H9 (cell line): ENCODE data around the gene CLIC3. TPM values are rescaled to one million over a fixed set of nuclear protein-coding genes. Genes with fewer than 3 reads are reported as not detected.

Experiments used
- DNase-seq: peaks from one replicate; pipeline ENCODE4 v3.0.0-alpha.2; 2017
- H2AFZ ChIP-seq: one replicate; pipeline ENCODE4 v1.6.1; 2013; ENCODE audit warnings: mild to moderate bottlenecking, low read length, control low read depth, moderate library complexity
- H2AK5ac ChIP-seq: 2 replicates; pipeline ENCODE4 v1.6.1; 2013; ENCODE audit warnings: low read length, control low read depth, mixed read lengths; ENCODE audit not compliant: insufficient read length
- H2BK120ac ChIP-seq: one replicate; pipeline ENCODE4 v1.6.1; 2013; ENCODE audit warnings: low read depth, mild to moderate bottlenecking, low read length, control low read depth, inconsistent platforms; ENCODE audit not compliant: poor library complexity, severe bottlenecking
- H2BK12ac ChIP-seq: 2 replicates; pipeline ENCODE4 v1.6.1; 2013; ENCODE audit warnings: low read length, control low read depth, mixed read lengths, low read depth; ENCODE audit not compliant: insufficient read length
- H2BK15ac ChIP-seq: 2 replicates; pipeline ENCODE4 v1.6.1; 2013; ENCODE audit warnings: low read depth, low read length, control low read depth
- H2BK20ac ChIP-seq: one replicate; pipeline ENCODE4 v1.6.1; 2013; ENCODE audit warnings: low read depth, mild to moderate bottlenecking, low read length, control low read depth, inconsistent platforms; ENCODE audit not compliant: poor library complexity, severe bottlenecking
- H2BK5ac ChIP-seq: 2 replicates; pipeline ENCODE4 v1.6.1; 2013; ENCODE audit warnings: low read length, control low read depth, mixed read lengths; ENCODE audit not compliant: insufficient read length
- H3K14ac ChIP-seq: 2 replicates; pipeline ENCODE4 v1.6.1; 2013; ENCODE audit warnings: low read length, control low read depth; ENCODE audit not compliant: insufficient read depth
- H3K18ac ChIP-seq: 2 replicates; pipeline ENCODE4 v1.6.1; 2013; ENCODE audit warnings: low read depth, mild to moderate bottlenecking, mixed read lengths, low read length, control low read depth; ENCODE audit not compliant: insufficient read length
- H3K23ac ChIP-seq: 2 replicates; pipeline ENCODE4 v1.6.1; 2013; ENCODE audit warnings: low read length, control low read depth, mixed read lengths, low read depth; ENCODE audit not compliant: insufficient read length
- H3K23me2 ChIP-seq: 2 replicates; pipeline ENCODE4 v1.6.1; 2013; ENCODE audit warnings: low read depth, mild to moderate bottlenecking, mixed read lengths, low read length, control low read depth; ENCODE audit not compliant: insufficient read length, poor library complexity, severe bottlenecking
- H3K27ac ChIP-seq: 2 replicates; pipeline ENCODE4 v1.5.1; 2013; ENCODE audit warnings: low read length, control low read depth, mixed read lengths, low read depth; ENCODE audit not compliant: insufficient read length
- H3K27me3 ChIP-seq: 2 replicates; pipeline ENCODE4 v1.6.1; 2013; ENCODE audit warnings: low read length, control low read depth, inconsistent platforms; ENCODE audit not compliant: insufficient read depth
- H3K4ac ChIP-seq: 2 replicates; pipeline ENCODE4 v1.6.1; 2013; ENCODE audit warnings: low read depth, mild to moderate bottlenecking, control low read depth, inconsistent platforms, low read length, moderate library complexity
- H3K4me1 ChIP-seq: 2 replicates; pipeline ENCODE4 v1.6.1; 2013; ENCODE audit warnings: low read length, control low read depth, inconsistent platforms; ENCODE audit not compliant: insufficient read depth
- H3K4me2 ChIP-seq: 2 replicates; pipeline ENCODE4 v1.6.1; 2013; ENCODE audit warnings: low read length, control low read depth, mixed read lengths; ENCODE audit not compliant: insufficient read length, insufficient read depth
- H3K56ac ChIP-seq: 2 replicates; pipeline ENCODE4 v1.6.1; 2013; ENCODE audit warnings: low read depth, mild to moderate bottlenecking, mixed read lengths, low read length, control low read depth; ENCODE audit not compliant: insufficient read length
- H3K79me1 ChIP-seq: 2 replicates; pipeline ENCODE4 v1.6.1; 2013; ENCODE audit warnings: low read depth, mild to moderate bottlenecking, moderate library complexity, low read length, control low read depth, inconsistent platforms; ENCODE audit not compliant: insufficient read depth, poor library complexity, severe bottlenecking
- H3K79me2 ChIP-seq: 2 replicates; pipeline ENCODE4 v1.6.1; 2013; ENCODE audit warnings: low read length, control low read depth, inconsistent platforms; ENCODE audit not compliant: insufficient read depth
- H3K9ac ChIP-seq: 2 replicates; pipeline ENCODE4 v1.6.1; 2013; ENCODE audit warnings: low read length, control low read depth, mixed read lengths; ENCODE audit not compliant: insufficient read length; ENCODE audit errors: extremely low read depth
- H3K9me3 ChIP-seq: one replicate; pipeline ENCODE4 v1.6.1; 2013; ENCODE audit warnings: low read depth, low read length, inconsistent platforms; ENCODE audit not compliant: control insufficient read depth
- H3T11ph ChIP-seq: one replicate; pipeline ENCODE4 v1.6.1; 2013; ENCODE audit warnings: mild to moderate bottlenecking, low read length, control low read depth, inconsistent platforms
- H4K20me1 ChIP-seq: one replicate; pipeline ENCODE4 v1.6.1; 2013; ENCODE audit not compliant: control insufficient read depth, insufficient read length, insufficient read depth
- H4K5ac ChIP-seq: 2 replicates; pipeline ENCODE4 v1.6.1; 2013; ENCODE audit warnings: low read depth, mild to moderate bottlenecking, mixed read lengths, low read length, control low read depth; ENCODE audit not compliant: insufficient read length
- H4K8ac ChIP-seq: replicated peaks from 2 replicates; pipeline ENCODE4 v1.6.1; 2013; ENCODE audit warnings: low read length, control low read depth, mixed read lengths, low read depth; ENCODE audit not compliant: insufficient read length
- H4K91ac ChIP-seq: 2 replicates; pipeline ENCODE4 v1.6.1; 2013; ENCODE audit warnings: low read depth, mild to moderate bottlenecking, moderate library complexity, mixed read lengths, low read length, control low read depth; ENCODE audit not compliant: insufficient read length
- H3K27ac Mint-ChIP-seq, 3 experiments: 2 replicates in 2 of 3; 3 replicates in 1 of 3; pipeline ENCODE4 v1.8.0; 2020 to 2021; ENCODE audit warnings: mixed read lengths in 3 of 3, mild to moderate bottlenecking in 1 of 3, moderate library complexity in 1 of 3
- H3K27me3 Mint-ChIP-seq: 2 replicates; pipeline ENCODE4 v1.8.0; 2021; ENCODE audit warnings: low read depth, mild to moderate bottlenecking, moderate library complexity, mixed read lengths
- H3K36me3 Mint-ChIP-seq, 3 experiments: 2 replicates in 2 of 3; 3 replicates in 1 of 3; pipeline ENCODE4 v1.8.0; 2020 to 2021; ENCODE audit warnings: low read depth in 3 of 3, mixed read lengths in 3 of 3; ENCODE audit not compliant: insufficient read depth in 1 of 3
- H3K4me1 Mint-ChIP-seq, 2 experiments: 2 replicates each; pipeline ENCODE4 v1.8.0; 2020; ENCODE audit warnings: mixed read lengths in 2 of 2
- H3K4me3 Mint-ChIP-seq, 2 experiments: 2 replicates in 1 of 2; 3 replicates in 1 of 2; pipeline ENCODE4 v1.8.0; 2020 to 2021; ENCODE audit warnings: mild to moderate bottlenecking in 2 of 2, mixed read lengths in 2 of 2, moderate library complexity in 1 of 2
- H3K9me3 Mint-ChIP-seq, 2 experiments: 2 replicates in 1 of 2; 3 replicates in 1 of 2; pipeline ENCODE4 v1.8.0; 2020; ENCODE audit warnings: mild to moderate bottlenecking in 2 of 2, mixed read lengths in 2 of 2, moderate library complexity in 1 of 2
- WGBS: extraction: QIAGEN DNeasy Blood & Tissue Kit; methylation state at CpG from one replicate; pipeline ENCODE4 v1.1.7; 2013; ENCODE audit warnings: missing lambda C conversion rate, low lambda C conversion rate, mixed read lengths; ENCODE audit not compliant: insufficient read length; ENCODE audit errors: extremely low coverage; 5-methylcytosine and 5-hydroxymethylcytosine counted together
- total RNA-seq: library from RNA; stranded (reverse); gene quantifications from 2 replicates; pipeline ENCODE4 v1.2.1, GENCODE V29; 2021
- TF ChIP-seq, protein P1 (sequence below): fragments of 200-600 bp; sonication (generic); conservative IDR thresholded peaks from 3 replicates; pipeline ENCODE4 v1.8.0; 2021; ENCODE audit warnings: antibody characterized with exemption, mild to moderate bottlenecking

CLIC3 gene
- total RNA-seq, 1 experiment from 2014 or later = 0.31 TPM

DNA sequence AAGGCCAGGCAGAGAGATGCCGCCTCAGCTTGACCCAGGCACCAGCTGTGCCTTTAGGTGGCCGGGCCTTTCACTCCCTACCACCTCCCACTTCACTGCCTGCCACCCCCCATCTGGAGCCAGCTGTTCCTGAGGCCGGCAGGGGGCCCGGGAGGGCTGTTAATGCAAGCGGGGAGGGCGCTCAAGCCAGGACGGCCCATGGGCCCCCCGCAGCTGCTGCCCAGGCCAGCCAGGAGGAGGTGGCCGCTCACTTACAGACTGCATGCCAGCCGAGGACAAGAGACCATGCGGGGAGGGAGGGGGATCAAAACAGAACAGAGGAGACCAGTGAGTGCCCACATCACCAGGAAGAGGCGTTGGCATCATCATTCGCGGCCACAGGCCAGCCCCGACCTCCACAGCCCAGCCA is 27.2 kb upstream of the CLIC3 start:
- H3K36me3 Mint-ChIP-seq = no peaks in the 10 kb centered on the region
- Histone ChIP-seq H2BK120ac (no peak overlapping the region), H3K4ac (no peak overlapping the region), H3K4me2 (no peak overlapping the region), H3K56ac (no peak overlapping the region), H3K79me2 (no peaks in the 10 kb centered on the region), H4K5ac (no peak overlapping the region), H3K27ac (no peak overlapping the region), H4K91ac (no peak overlapping the region), H3K23ac (no peak overlapping the region), H3K9me3 (no peaks in the 10 kb centered on the region), H3K4me1 (no peaks in the 10 kb centered on the region), H2AFZ (no peak overlapping the region), H2BK5ac (no peak overlapping the region), H3T11ph (no peak overlapping the region), H2AK5ac (no peak overlapping the region), H2BK15ac (no peak overlapping the region), H4K20me1 (no peaks in the 10 kb centered on the region), H3K14ac (no peak overlapping the region), H3K9ac (no peak overlapping the region), H2BK20ac (no peak overlapping the region), H4K8ac (no peak overlapping the region), H3K79me1 (no peaks in the 10 kb centered on the region), H2BK12ac (no peak overlapping the region), H3K23me2 (peaks cover 9% of the 10 kb centered on the region), H3K18ac (no peak overlapping the region), H3K27me3 (no peaks in the 10 kb centered on the region)
- no CpG with 5 or more reads among the region's 15 CpGs for WGBS
- no peak overlapping the region for H3K27ac Mint-ChIP-seq
- TF ChIP-seq, protein P1, sequence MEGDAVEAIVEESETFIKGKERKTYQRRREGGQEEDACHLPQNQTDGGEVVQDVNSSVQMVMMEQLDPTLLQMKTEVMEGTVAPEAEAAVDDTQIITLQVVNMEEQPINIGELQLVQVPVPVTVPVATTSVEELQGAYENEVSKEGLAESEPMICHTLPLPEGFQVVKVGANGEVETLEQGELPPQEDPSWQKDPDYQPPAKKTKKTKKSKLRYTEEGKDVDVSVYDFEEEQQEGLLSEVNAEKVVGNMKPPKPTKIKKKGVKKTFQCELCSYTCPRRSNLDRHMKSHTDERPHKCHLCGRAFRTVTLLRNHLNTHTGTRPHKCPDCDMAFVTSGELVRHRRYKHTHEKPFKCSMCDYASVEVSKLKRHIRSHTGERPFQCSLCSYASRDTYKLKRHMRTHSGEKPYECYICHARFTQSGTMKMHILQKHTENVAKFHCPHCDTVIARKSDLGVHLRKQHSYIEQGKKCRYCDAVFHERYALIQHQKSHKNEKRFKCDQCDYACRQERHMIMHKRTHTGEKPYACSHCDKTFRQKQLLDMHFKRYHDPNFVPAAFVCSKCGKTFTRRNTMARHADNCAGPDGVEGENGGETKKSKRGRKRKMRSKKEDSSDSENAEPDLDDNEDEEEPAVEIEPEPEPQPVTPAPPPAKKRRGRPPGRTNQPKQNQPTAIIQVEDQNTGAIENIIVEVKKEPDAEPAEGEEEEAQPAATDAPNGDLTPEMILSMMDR = no peak
- no peaks in the 10 kb centered on the region for H3K9me3 Mint-ChIP-seq
- no peak overlapping the region for H3K4me3 Mint-ChIP-seq
- peaks cover 2 to 13% of the 10 kb centered on the region in 2 experiments; a peak in 3 of 4 replicates for H3K4me1 Mint-ChIP-seq
- H3K27me3 Mint-ChIP-seq = peaks cover 12% of the 10 kb centered on the region
- no peak for DNase-seq
